H1 (cell line): Measurements from ENCODE around the gene GINS2. TPM values are rescaled to one million over a fixed set of nuclear protein-coding genes. Genes with fewer than 3 reads are reported as not detected.

Experiments
- CTCF ChIA-PET: fragments of 300-600 bp; sonication (Branson Sonifier 250); formaldehyde crosslinking; loops from one replicate; lab custom pipeline; 2021; ENCODE audit not compliant: partially characterized antibody; lab: Charles Lee
- POLR2A ChIA-PET: fragments of 300-600 bp; sonication (Branson Sonifier 250); formaldehyde crosslinking; loops from one replicate; lab custom pipeline; 2021; ENCODE audit warnings: inconsistent platforms; ENCODE audit not compliant: partially characterized antibody; lab: Charles Lee
- DNase-seq, 2 experiments: peaks; one replicate each; pipeline versions ENCODE4 v3.0.0 to v3.0.0-alpha.2; 2010 to 2022; ENCODE audit warnings: low spot score in 2 of 2, low read depth in 1 of 2, mixed read lengths in 1 of 2
- FAIRE-seq: peaks from 2 replicates; lab custom pipeline; 2011; peaks lifted over from hg19 to GRCh38; lab: Jason Lieb, UNC
- H2AFZ ChIP-seq: 2 replicates; pipeline ENCODE4 v1.8.1; 2012; ENCODE audit warnings: low read length, inconsistent platforms
- H2AK5ac ChIP-seq: 2 replicates; pipeline ENCODE4 v1.6.1; 2013; ENCODE audit warnings: low read depth, low read length
- H2BK120ac ChIP-seq: replicated peaks from 2 replicates; pipeline ENCODE3; 2013; ENCODE audit warnings: low read depth, low read length, inconsistent platforms
- H2BK12ac ChIP-seq: 2 replicates; pipeline ENCODE4 v1.6.1; 2013; ENCODE audit warnings: low read depth, low read length
- H2BK15ac ChIP-seq: 2 replicates; pipeline ENCODE4 v1.6.1; 2013; ENCODE audit warnings: low read length
- H2BK20ac ChIP-seq: 2 replicates; pipeline ENCODE4 v1.6.1; 2013; ENCODE audit warnings: low read length
- H2BK5ac ChIP-seq: 2 replicates; pipeline ENCODE4 v1.6.1; 2013; ENCODE audit warnings: low read depth, low read length
- H3K14ac ChIP-seq: 2 replicates; pipeline ENCODE4 v1.6.1; 2013; ENCODE audit warnings: inconsistent platforms; ENCODE audit not compliant: insufficient read length
- H3K18ac ChIP-seq: 2 replicates; pipeline ENCODE4 v1.6.1; 2013; ENCODE audit warnings: low read length; ENCODE audit errors: extremely low read depth
- H3K23ac ChIP-seq: 2 replicates; pipeline ENCODE4 v1.6.1; 2013; ENCODE audit warnings: inconsistent platforms; ENCODE audit not compliant: insufficient read length
- H3K23me2 ChIP-seq: 2 replicates; pipeline ENCODE4 v1.6.1; 2013; ENCODE audit warnings: low read depth, low read length
- H3K27ac ChIP-seq: 2 replicates; pipeline ENCODE4 v1.6.1; 2011; ENCODE audit warnings: low read depth, low read length, inconsistent platforms
- H3K27me3 ChIP-seq, 4 experiments: replicated peaks in 1 of 4; 1 replicate in 1 of 4; 2 replicates in 3 of 4; pipeline versions ENCODE4 v1.6.1 to v1.8.1; 2011 to 2013; ENCODE audit warnings: low read length in 3 of 4, mild to moderate bottlenecking in 3 of 4, inconsistent platforms in 2 of 4, mixed read lengths in 2 of 4, moderate library complexity in 1 of 4; ENCODE audit not compliant: control insufficient read depth in 3 of 4, insufficient read depth in 3 of 4; ENCODE audit errors: extremely low read depth in 1 of 4
- H3K36me3 ChIP-seq, 4 experiments: 2 replicates each; pipeline versions ENCODE4 v1.6.1 to v1.8.1; 2011 to 2013; ENCODE audit warnings: mild to moderate bottlenecking in 4 of 4, low read length in 3 of 4, moderate library complexity in 2 of 4, control low read depth in 1 of 4, inconsistent platforms in 1 of 4; ENCODE audit not compliant: insufficient read depth in 4 of 4, control insufficient read depth in 2 of 4
- H3K4ac ChIP-seq: replicated peaks from 2 replicates; pipeline ENCODE3; 2013; ENCODE audit warnings: low read length, low read depth, mixed read lengths, inconsistent platforms; ENCODE audit not compliant: insufficient read length
- H3K4me1 ChIP-seq, 4 experiments: replicated peaks in 1 of 4; 1 replicate in 1 of 4; 2 replicates in 3 of 4; pipeline versions ENCODE4 v1.6.1 to v1.8.1; 2011 to 2013; ENCODE audit warnings: low read length in 3 of 4, inconsistent platforms in 2 of 4, mixed read lengths in 1 of 4; ENCODE audit not compliant: insufficient read depth in 4 of 4, control insufficient read depth in 3 of 4
- H3K4me2 ChIP-seq, 2 experiments: 2 replicates each; pipeline versions ENCODE4 v1.6.1 to v1.8.1; 2011 to 2013; ENCODE audit warnings: low read depth in 2 of 2, low read length in 2 of 2, control low read depth in 1 of 2, inconsistent platforms in 1 of 2, mild to moderate bottlenecking in 1 of 2; ENCODE audit not compliant: insufficient read depth in 1 of 2
- H3K4me3 ChIP-seq, 4 experiments: fragments of 200-600, 300-600 bp in 1 of 4; sonication (generic), shearing (Covaris generic), sonication (Bioruptor Twin) in 1 of 4; 2 replicates each; pipeline versions ENCODE4 v1.5.1 to v1.8.1; 2011 to 2016; ENCODE audit warnings: low read length in 4 of 4, low read depth in 3 of 4, control low read depth in 2 of 4, inconsistent platforms in 2 of 4, mild to moderate bottlenecking in 2 of 4, mixed read lengths in 1 of 4, moderate library complexity in 1 of 4; ENCODE audit not compliant: insufficient read depth in 2 of 4; ENCODE audit errors: extremely low read depth in 1 of 4
- H3K56ac ChIP-seq: replicated peaks from 2 replicates; pipeline ENCODE3; 2013; ENCODE audit warnings: low read depth, mild to moderate bottlenecking, mixed read lengths, low read length, inconsistent platforms; ENCODE audit not compliant: insufficient read length
- H3K79me1 ChIP-seq: 2 replicates; pipeline ENCODE4 v1.6.1; 2013; ENCODE audit warnings: low read depth, low read length, control low read depth
- H3K79me2 ChIP-seq, 2 experiments: 2 replicates each; pipeline versions ENCODE4 v1.6.1 to v1.8.1; 2012 to 2013; ENCODE audit warnings: low read length in 2 of 2, mild to moderate bottlenecking in 2 of 2, inconsistent platforms in 1 of 2; ENCODE audit not compliant: insufficient read depth in 2 of 2, control insufficient read depth in 1 of 2
- H3K9ac ChIP-seq, 4 experiments: replicated peaks in 1 of 4; 1 replicate in 1 of 4; 2 replicates in 3 of 4; pipeline versions ENCODE4 v1.6.1 to v1.8.1; 2011 to 2013; ENCODE audit warnings: low read depth in 3 of 4, low read length in 3 of 4, control low read depth in 2 of 4, mild to moderate bottlenecking in 2 of 4, moderate library complexity in 2 of 4, inconsistent platforms in 1 of 4; ENCODE audit errors: extremely low read depth in 1 of 4
- H3K9me3 ChIP-seq, 2 experiments: 2 replicates each; pipeline versions ENCODE4 v1.6.1 to v1.8.1; 2012 to 2013; ENCODE audit warnings: mild to moderate bottlenecking in 2 of 2, moderate library complexity in 2 of 2, control low read depth in 1 of 2, inconsistent platforms in 1 of 2, low read depth in 1 of 2, low read length in 1 of 2, mixed read lengths in 1 of 2; ENCODE audit not compliant: insufficient read depth in 2 of 2
- H4K20me1 ChIP-seq, 2 experiments: replicated peaks in 1 of 2; 2 replicates each; pipeline versions ENCODE3 to v1.8.1; 2011 to 2013; ENCODE audit warnings: inconsistent platforms in 2 of 2, low read length in 2 of 2, mild to moderate bottlenecking in 1 of 2; ENCODE audit not compliant: insufficient read depth in 2 of 2, control insufficient read depth in 1 of 2
- H4K5ac ChIP-seq: 2 replicates; pipeline ENCODE4 v1.6.1; 2013; ENCODE audit warnings: low read length, low read depth, mixed read lengths, inconsistent platforms; ENCODE audit not compliant: insufficient read length
- H4K8ac ChIP-seq: 2 replicates; pipeline ENCODE4 v1.8.0; 2013; ENCODE audit warnings: mild to moderate bottlenecking, moderate library complexity, low read length, inconsistent platforms; ENCODE audit not compliant: insufficient read depth; ENCODE audit errors: extremely low read depth
- H4K91ac ChIP-seq: replicated peaks from 2 replicates; pipeline ENCODE3; 2013; ENCODE audit warnings: low read length, mixed read lengths, inconsistent platforms; ENCODE audit not compliant: insufficient read length
- ASH2L ChIP-seq: fragments of 200-600, 300-600 bp; sonication (generic); IDR thresholded peaks from one replicate; pipeline ENCODE4 v1.7.1; 2017; ENCODE audit warnings: low read length
- CEBPB ChIP-seq: IDR thresholded peaks from 2 replicates; pipeline ENCODE4 v1.6.1; 2012; ENCODE audit warnings: low read depth, low read length
- EZH2 ChIP-seq: fragments of 200-600 bp; sonication (generic); IDR thresholded peaks from 2 replicates; pipeline ENCODE4 v1.7.1; 2012; ENCODE audit warnings: low read depth, mild to moderate bottlenecking, moderate library complexity, low read length, inconsistent platforms; ENCODE audit not compliant: severe bottlenecking
- HDAC2 ChIP-seq, 2 experiments: fragments of 300-600 bp in 1 of 2; sonication (generic) in 1 of 2; IDR thresholded peaks; 2 replicates each; pipeline ENCODE4 v1.6.1; 2011 to 2012; ENCODE audit warnings: low read depth in 2 of 2, low read length in 2 of 2, mild to moderate bottlenecking in 2 of 2, moderate library complexity in 2 of 2, borderline replicate concordance in 1 of 2, inconsistent platforms in 1 of 2
- PHF8 ChIP-seq: fragments of 200-600 bp; sonication (generic); conservative IDR thresholded peaks from 2 replicates; pipeline ENCODE4 v1.7.1; 2012; ENCODE audit warnings: low read depth, mild to moderate bottlenecking, inconsistent platforms, low read length, moderate library complexity
- WGBS, 2 experiments: shearing (Covaris generic) in 1 of 2; methylation state at CpG; one replicate each; pipeline versions ENCODE4 v1.1.6 to v1.1.7; 2013 to 2015; ENCODE audit warnings: low lambda C conversion rate in 2 of 2, mixed read lengths in 2 of 2, inconsistent platforms in 1 of 2, low coverage in 1 of 2, missing lambda C conversion rate in 1 of 2; ENCODE audit not compliant: insufficient replicate concordance in 2 of 2, insufficient coverage in 1 of 2, insufficient read length in 1 of 2; ENCODE audit errors: extremely low coverage in 1 of 2, missing lambda C conversion rate in 1 of 2; 5-methylcytosine and 5-hydroxymethylcytosine counted together
- polyA plus RNA-seq, 7 experiments: library from polyadenylated mRNA; depleted of rRNA in 3 of 7; stranded (reverse) in 5 of 7; unstranded in 2 of 7; fragments of >200 nt in 5 of 7; fragments of 200-250 nt in 2 of 7; gene quantifications; 1 replicate in 5 of 7; 2 replicates in 1 of 7; 4 replicates in 1 of 7; pipeline versions ENCODE4 v1.2.1 to v1.2.3, GENCODE V29; 2011 to 2013; ENCODE audit warnings: missing spikeins in 2 of 7, mixed read lengths in 2 of 7
- total RNA-seq: library from RNA; stranded (reverse); fragmentation: NEBNext Ultra II Directional; extraction: Animal tissue kit (Norgen Biotek cat#: 25700); gene quantifications from 2 replicates; pipeline ENCODE4 v1.2.1, GENCODE V29; 2021
- TF ChIP-seq, protein P1 (sequence below): IDR thresholded peaks from 2 replicates; pipeline ENCODE4 v1.6.1; 2011; ENCODE audit warnings: low read depth, mild to moderate bottlenecking, low read length; ENCODE audit not compliant: insufficient read depth
- TF ChIP-seq, protein P2 (sequence below): IDR thresholded peaks from 2 replicates; pipeline ENCODE4 v1.6.1; 2012; ENCODE audit warnings: low read length, inconsistent platforms

The GINS2 gene
- total and polyA plus RNA-seq, 2 of the 8 experiments (the other 6 are each of a cell fraction or from before 2014, with no cell fraction given): 29.4 to 59.1 TPM

DNA sequence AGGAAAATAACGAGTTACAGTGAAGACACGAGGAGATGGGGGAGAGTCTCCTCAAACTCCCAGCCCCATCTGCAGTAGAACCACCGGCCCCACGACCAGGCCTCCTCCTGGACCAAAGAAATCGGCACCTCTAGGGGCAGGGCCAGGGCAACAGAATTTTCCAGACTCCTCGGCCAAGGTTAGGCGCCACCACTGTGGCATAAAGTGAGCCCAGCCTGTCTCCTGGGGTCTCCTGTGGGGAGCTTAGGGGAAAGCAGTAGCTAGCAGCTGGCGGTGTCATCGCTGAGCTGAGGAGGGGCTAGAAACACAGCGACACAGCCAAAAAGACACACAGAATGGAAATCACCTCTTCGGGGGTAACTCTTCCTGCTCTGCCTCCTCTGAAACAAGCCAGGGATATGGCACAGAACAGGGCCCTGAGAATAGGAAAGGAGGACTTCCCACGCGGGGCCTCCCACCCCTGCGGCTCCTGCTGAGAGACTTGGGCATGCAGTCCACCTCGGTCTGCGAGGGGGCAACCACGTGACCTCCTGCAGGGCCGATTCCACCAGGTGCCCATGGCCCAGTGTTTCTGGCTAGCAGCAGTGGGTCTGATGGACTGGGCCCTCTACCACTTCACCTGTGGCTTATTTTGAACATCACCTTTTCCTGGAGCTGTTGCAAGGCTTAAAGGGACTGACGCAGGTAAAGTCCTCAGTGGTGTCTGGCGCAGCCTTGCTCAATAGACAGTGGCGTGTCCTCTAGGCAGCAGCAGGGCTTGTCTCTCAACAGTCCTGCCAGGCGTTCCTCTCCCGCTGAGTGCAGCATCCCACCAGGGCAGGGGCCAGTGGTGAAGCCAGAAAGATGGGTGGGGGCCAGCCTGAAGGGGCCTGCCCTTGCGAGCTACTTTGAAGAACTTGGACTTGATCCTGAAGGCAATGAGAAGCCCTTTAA lies 6.7 kb upstream of the GINS2 start:
- WGBS, 2 experiments: 84% methylated on average over 23 of the region's 24 CpGs; no CpG with 5 or more reads in 1 of the 2 experiments
- TF ChIP-seq ASH2L (no peak), HDAC2 (IDR thresholded peaks at IDR 0.05; ENCODE audit: borderline replicate concordance in 1 of 2, low read depth in 2 of 2, low read length in 2 of 2) (no peak), PHF8 (no peak), CEBPB (no peak), EZH2 (no peak)
- TF ChIP-seq, protein P1, sequence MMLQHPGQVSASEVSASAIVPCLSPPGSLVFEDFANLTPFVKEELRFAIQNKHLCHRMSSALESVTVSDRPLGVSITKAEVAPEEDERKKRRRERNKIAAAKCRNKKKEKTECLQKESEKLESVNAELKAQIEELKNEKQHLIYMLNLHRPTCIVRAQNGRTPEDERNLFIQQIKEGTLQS: no peak
- TF ChIP-seq, protein P2, sequence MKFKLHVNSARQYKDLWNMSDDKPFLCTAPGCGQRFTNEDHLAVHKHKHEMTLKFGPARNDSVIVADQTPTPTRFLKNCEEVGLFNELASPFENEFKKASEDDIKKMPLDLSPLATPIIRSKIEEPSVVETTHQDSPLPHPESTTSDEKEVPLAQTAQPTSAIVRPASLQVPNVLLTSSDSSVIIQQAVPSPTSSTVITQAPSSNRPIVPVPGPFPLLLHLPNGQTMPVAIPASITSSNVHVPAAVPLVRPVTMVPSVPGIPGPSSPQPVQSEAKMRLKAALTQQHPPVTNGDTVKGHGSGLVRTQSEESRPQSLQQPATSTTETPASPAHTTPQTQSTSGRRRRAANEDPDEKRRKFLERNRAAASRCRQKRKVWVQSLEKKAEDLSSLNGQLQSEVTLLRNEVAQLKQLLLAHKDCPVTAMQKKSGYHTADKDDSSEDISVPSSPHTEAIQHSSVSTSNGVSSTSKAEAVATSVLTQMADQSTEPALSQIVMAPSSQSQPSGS: no peak

More for the DNA sequence above, 6.7 kb upstream of the GINS2 start:
- H3K27me3 ChIP-seq: no peaks in the 10 kb centered on the region
- H2AFZ ChIP-seq: no peak overlapping the region
- no peak overlapping the region for H3K56ac ChIP-seq
- H3K23me2 ChIP-seq: no peaks in the 10 kb centered on the region
- H3K14ac ChIP-seq: no peak overlapping the region
- H2BK5ac ChIP-seq: no peak overlapping the region
- H3K4me2 ChIP-seq: no peak overlapping the region
- no peaks in the 10 kb centered on the region for H3K79me1 ChIP-seq
- H2AK5ac ChIP-seq: no peak overlapping the region
- H2BK12ac ChIP-seq: no peak overlapping the region
- no peak overlapping the region for H4K5ac ChIP-seq
- FAIRE-seq: no peak
- no peaks in the 10 kb centered on the region for H3K79me2 ChIP-seq
- no peak overlapping the region for H3K23ac ChIP-seq
- H3K4me3 ChIP-seq: no peak overlapping the region
- no peak overlapping the region for H4K91ac ChIP-seq
- H3K27ac ChIP-seq: no peak overlapping the region
- H3K36me3 ChIP-seq: no peaks in the 10 kb centered on the region
- H4K8ac ChIP-seq: no peak overlapping the region
- H3K9me3 ChIP-seq: no peaks in the 10 kb centered on the region
- CTCF ChIA-PET: interaction anchor here (0.7 to 37.0 kb wide), 13 partner anchors 9 to 275 kb away, joined by 3 to 620 read pairs (median 3); no protein-coding TSS in a partner anchor
- peaks cover 0 to 6% (median 2%) of the 10 kb centered on the region in 4 experiments; a peak in 3 of 7 replicates for H3K4me1 ChIP-seq
- no peaks in the 10 kb centered on the region for H4K20me1 ChIP-seq
- H3K9ac ChIP-seq: no peak overlapping the region
- no peak for DNase-seq
- H2BK20ac ChIP-seq: no peak overlapping the region
- no peak overlapping the region for H2BK120ac ChIP-seq
- no peak overlapping the region for H3K18ac ChIP-seq
- POLR2A ChIA-PET: interaction anchor here (1.2 kb wide), 1 partner anchor 11 kb away, joined by 3 read pairs; no protein-coding TSS in a partner anchor
- no peak overlapping the region for H2BK15ac ChIP-seq
- no peak overlapping the region for H3K4ac ChIP-seq
